Body of pancreas (tissue), 4 donors: ENCODE data around the gene IGSF8.

Experiments
- CTCF ChIP-seq, 7 experiments: fragments of 450-650 bp in 4 of 7; fragments of 200-600 bp in 3 of 7; sonication (generic) in 3 of 7; IDR thresholded peaks; one replicate each; pipeline ENCODE4 v1.5.1; 2016 to 2019; ENCODE audit warnings: antibody characterized with exemption in 7 of 7
- POLR2A ChIP-seq, 3 donors: fragments of 450-650 bp; IDR thresholded peaks; one replicate each; pipeline ENCODE4 v1.6.1; 2016; ENCODE audit warnings: antibody characterized with exemption in 3 of 3, mild to moderate bottlenecking in 2 of 3

GRCh38 chr1:160130486-160130885 lies 32.1 kb upstream of the IGSF8 start:
- TF ChIP-seq POLR2A (IDR thresholded peaks at IDR 0.05): no peak
- TF ChIP-seq CTCF (IDR thresholded peaks at IDR 0.05): no peak
